SK-N-SH treated with all-trans-retinoic acid at 6 μM for 48 hours (cell line): ENCODE results near the gene TBC1D12.

ENCODE experiments used
- BACH2 ChIP-seq: fragments of 250-450 bp; sonication (Bioruptor Pico); IDR thresholded peaks from 2 replicates; pipeline ENCODE4 v1.9.0; 2021; ENCODE audit warnings: mild to moderate bottlenecking, borderline replicate concordance
- CSDC2 ChIP-seq: fragments of 250-450 bp; sonication (Bioruptor Pico); IDR thresholded peaks from 2 replicates; pipeline ENCODE4 v1.5.0; 2020; ENCODE audit warnings: mild to moderate bottlenecking, moderate library complexity
- PATZ1 ChIP-seq: fragments of 250-450 bp; sonication (Bioruptor Pico); IDR thresholded peaks from 2 replicates; pipeline ENCODE4 v1.8.0; 2020; ENCODE audit warnings: mild to moderate bottlenecking, moderate library complexity, borderline replicate concordance
- POU6F1 ChIP-seq: fragments of 250-450 bp; sonication (Bioruptor Pico); IDR thresholded peaks from 2 replicates; pipeline ENCODE4 v1.8.0; 2021; ENCODE audit warnings: low read depth, mild to moderate bottlenecking, moderate library complexity, borderline replicate concordance
- PPARA ChIP-seq: fragments of 250-450 bp; sonication (Bioruptor Pico); IDR thresholded peaks from 2 replicates; pipeline ENCODE4 v1.5.0; 2020; ENCODE audit warnings: mild to moderate bottlenecking, borderline replicate concordance
- TCF4 ChIP-seq: fragments of 250-450 bp; sonication (Bioruptor Pico); IDR thresholded peaks from 2 replicates; pipeline ENCODE4 v1.8.0; 2021; ENCODE audit warnings: mild to moderate bottlenecking, moderate library complexity, borderline replicate concordance
- ZFP30 ChIP-seq: fragments of 450-650 bp; formaldehyde crosslinking; IDR thresholded peaks from 2 replicates; pipeline ENCODE4 v1.5.0; 2022; ENCODE audit warnings: mild to moderate bottlenecking, moderate library complexity
- ZNF565 ChIP-seq: fragments of 450-650 bp; formaldehyde crosslinking; conservative IDR thresholded peaks from 2 replicates; pipeline ENCODE4 v1.5.0; 2020; ENCODE audit warnings: low read depth, mild to moderate bottlenecking, moderate library complexity
- ZNF70 ChIP-seq: fragments of 450-650 bp; formaldehyde crosslinking; IDR thresholded peaks from 2 replicates; pipeline ENCODE4 v1.5.0; 2020; ENCODE audit warnings: mild to moderate bottlenecking, moderate library complexity

- TF ChIP-seq CSDC2 (no peak), TCF4 (CRISPR knock-in tag) (no peak), ZFP30 (CRISPR knock-in tag) (no peak), ZNF565 (CRISPR knock-in tag) (no peak), ZNF70 (CRISPR knock-in tag) (no peak), POU6F1 (CRISPR knock-in tag) (no peak), PATZ1 (CRISPR knock-in tag) (no peak), BACH2 (CRISPR knock-in tag) (no peak), PPARA (no peak)
Observed at GRCh38 chr10:94366382-94366781, 36.0 kb upstream of the TBC1D12 start.
